ENCODE measurements around the gene OMG. TPM values are rescaled to one million over a fixed set of nuclear protein-coding genes. Genes with fewer than 3 reads are reported as not detected.
"Not testable (repeated sequence)": the region's sequence is repeated elsewhere in the genome, so short reads cannot be mapped to it uniquely, and the experiment has no call there.

The OMG gene
- total and polyA plus RNA-seq, 7 experiments from 2014 or later = 0.41 to 1.0 (median 0.81) TPM; not detected in 2

GRCh38 chr17:31269578-31269983 is 27.5 kb downstream of the OMG start:
- ATAC-seq = no peak
- CTCF ChIA-PET = interaction anchor here (1.9 kb wide), 1 partner anchor 103 kb away, joined by 7 read pairs; no protein-coding TSS in a partner anchor
- no peaks in the 10 kb centered on the region for H3K9me3 ChIP-seq (ENCODE audit: control insufficient read depth in 2 of 3, low read length in 3 of 3)
- H3K27ac Mint-ChIP-seq = no peak overlapping the region
- intact Hi-C loops (cut with micrococcal nuclease) = loop anchor here in 1 of 2 donors (5.0 kb wide), 1 partner anchor 38 kb away; no protein-coding TSS in a partner anchor
- H3K36me3 Mint-ChIP-seq = peaks cover 0 to 39% (median 17%) of the 10 kb centered on the region in 5 donors
- DNase-seq = no peak
- H3K36me3 ChIP-seq (ENCODE audit: control insufficient read depth in 2 of 3, insufficient read depth in 3 of 3, low read length in 3 of 3) = no peaks in the 10 kb centered on the region
- no peaks in the 10 kb centered on the region for H3K4me1 ChIP-seq (ENCODE audit: control insufficient read depth in 2 of 2, insufficient read depth in 2 of 2, low read length in 2 of 2)
- H3K27me3 Mint-ChIP-seq = no peaks in the 10 kb centered on the region
- POLR2A ChIA-PET = interaction anchor here (0.7 kb wide), 1 partner anchor 41 kb away, joined by 4 read pairs; no protein-coding TSS in a partner anchor
- H3K27me3 ChIP-seq (ENCODE audit: control insufficient read depth in 2 of 2, insufficient read depth in 2 of 2, low read length in 2 of 2) = no peaks in the 10 kb centered on the region
- H3K27ac ChIP-seq (ENCODE audit: low read depth, low read length) = no peak overlapping the region
- H3K4me1 Mint-ChIP-seq = peaks cover 0 to 9% (median 5%) of the 10 kb centered on the region in 7 donors
- H3K9me3 Mint-ChIP-seq = no peaks in the 10 kb centered on the region
- no peak overlapping the region for H3K4me3 ChIP-seq (ENCODE audit: low read length)
- no peak overlapping the region for H3K4me3 Mint-ChIP-seq

DNA sequence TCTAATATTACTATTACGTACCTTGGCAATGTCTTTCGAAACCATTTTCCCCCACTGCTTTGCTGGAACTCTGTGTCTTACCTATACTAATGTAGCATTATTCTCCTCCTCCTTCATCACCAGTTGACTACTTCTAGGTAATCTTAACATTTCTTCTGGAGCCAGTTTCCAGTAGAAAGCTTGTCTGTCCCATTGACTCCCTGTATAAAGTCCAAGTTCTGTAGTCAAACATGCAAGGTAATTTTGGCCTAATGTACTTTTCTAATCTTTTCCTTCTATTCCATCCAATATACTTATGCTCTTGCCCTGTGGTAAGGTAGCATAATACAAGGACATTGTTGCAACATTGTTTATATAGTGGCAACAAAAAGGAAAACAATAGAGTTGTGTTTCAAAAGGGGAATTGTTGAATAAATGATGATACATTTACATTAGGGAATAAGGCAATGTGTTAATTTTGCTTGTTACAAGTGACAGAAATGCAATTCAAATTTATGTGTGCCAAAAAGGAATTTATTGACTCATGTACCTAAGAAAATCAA is 27.9 kb downstream of the OMG start:
- Mint-ChIP-seq H3K4me3 (no peak overlapping the region), H3K4me1 (peaks cover 0 to 9% (median 5%) of the 10 kb centered on the region in 7 donors), H3K36me3 (peaks cover 0 to 34% (median 17%) of the 10 kb centered on the region in 5 donors), H3K27ac (no peak overlapping the region), H3K9me3 (no peaks in the 10 kb centered on the region), H3K27me3 (no peaks in the 10 kb centered on the region)
- Histone ChIP-seq H3K27ac (ENCODE audit: low read depth, low read length) (no peak overlapping the region), H3K9me3 (ENCODE audit: control insufficient read depth in 2 of 3, low read length in 3 of 3) (no peaks in the 10 kb centered on the region), H3K4me1 (ENCODE audit: control insufficient read depth in 2 of 2, insufficient read depth in 2 of 2, low read length in 2 of 2) (no peaks in the 10 kb centered on the region), H3K4me3 (ENCODE audit: low read length) (no peak overlapping the region), H3K27me3 (ENCODE audit: control insufficient read depth in 2 of 2, insufficient read depth in 2 of 2, low read length in 2 of 2) (no peaks in the 10 kb centered on the region), H3K36me3 (ENCODE audit: control insufficient read depth in 2 of 3, insufficient read depth in 3 of 3, low read length in 3 of 3) (no peaks in the 10 kb centered on the region)
- DNase-seq (no peak), ATAC-seq (no peak)
- ChIA-PET POLR2A (interaction anchor here (0.7 kb wide), 2 partner anchors 41 to 98 kb away, joined by 3 to 4 read pairs; no protein-coding TSS in a partner anchor), CTCF (interaction anchor here (1.2 to 1.9 kb wide), 2 partner anchors 37 to 104 kb away, joined by 3 to 7 read pairs; no protein-coding TSS in a partner anchor)
- intact Hi-C loops (cut with micrococcal nuclease) = loop anchor here in 1 of 2 donors (5.0 kb wide), 1 partner anchor 38 kb away; no protein-coding TSS in a partner anchor

GRCh38 chr17:31266042-31266441 is 31.0 kb downstream of the OMG start:
- peaks cover 0 to 9% (median 5%) of the 10 kb centered on the region in 7 donors for H3K4me1 Mint-ChIP-seq
- ChIA-PET CTCF (interaction anchor here (0.8 to 2.1 kb wide), 4 partner anchors 11 to 106 kb away, joined by 3 to 16 read pairs (median 6); no protein-coding TSS in a partner anchor), POLR2A (interaction anchor here (0.7 to 1.8 kb wide), 2 partner anchors 44 to 106 kb away, joined by 6 to 7 read pairs; no protein-coding TSS in a partner anchor)
- H3K9me3 ChIP-seq (ENCODE audit: control insufficient read depth in 2 of 3, low read length in 3 of 3) = no peaks in the 10 kb centered on the region
- no peaks in the 10 kb centered on the region for H3K36me3 ChIP-seq (ENCODE audit: control insufficient read depth in 2 of 3, insufficient read depth in 3 of 3, low read length in 3 of 3)
- no peaks in the 10 kb centered on the region for H3K27me3 ChIP-seq (ENCODE audit: control insufficient read depth in 2 of 2, insufficient read depth in 2 of 2, low read length in 2 of 2)
- no peaks in the 10 kb centered on the region for H3K4me1 ChIP-seq (ENCODE audit: control insufficient read depth in 2 of 2, insufficient read depth in 2 of 2, low read length in 2 of 2)
- no peak overlapping the region for H3K4me3 ChIP-seq (ENCODE audit: low read length)
- ATAC-seq = no peak
- no peak overlapping the region for H3K4me3 Mint-ChIP-seq
- intact Hi-C loops (cut with micrococcal nuclease) = loop anchor here (1.0 to 5.0 kb wide), 4 partner anchors 41 to 107 kb away; partner anchors contain the start of gene EVI2A (in 1 of the 2)
- no peak overlapping the region for H3K27ac Mint-ChIP-seq
- H3K27me3 Mint-ChIP-seq = no peaks in the 10 kb centered on the region
- peaks cover 0 to 34% (median 13%) of the 10 kb centered on the region in 5 donors for H3K36me3 Mint-ChIP-seq
- no peak overlapping the region for H3K27ac ChIP-seq (ENCODE audit: low read depth, low read length)
- peak in 7 of 9 donors; percentile 10 to 36 (median 23) for DNase-seq
- H3K9me3 Mint-ChIP-seq = no peaks in the 10 kb centered on the region

GRCh38 chr17:31262923-31263322 is 34.1 kb downstream of the OMG start:
- H3K9me3 ChIP-seq (ENCODE audit: control insufficient read depth in 2 of 3, low read length in 3 of 3); POLR2A ChIA-PET; ATAC-seq; H3K27ac Mint-ChIP-seq; H3K27ac ChIP-seq (ENCODE audit: low read depth, low read length); H3K4me3 ChIP-seq (ENCODE audit: low read length); H3K27me3 Mint-ChIP-seq; H3K27me3 ChIP-seq (ENCODE audit: control insufficient read depth in 2 of 2, insufficient read depth in 2 of 2, low read length in 2 of 2); H3K36me3 ChIP-seq (ENCODE audit: control insufficient read depth in 2 of 3, insufficient read depth in 3 of 3, low read length in 3 of 3); H3K4me1 Mint-ChIP-seq; intact Hi-C loops (cut with micrococcal nuclease); H3K9me3 Mint-ChIP-seq; H3K4me1 ChIP-seq (ENCODE audit: control insufficient read depth in 2 of 2, insufficient read depth in 2 of 2, low read length in 2 of 2); H3K4me3 Mint-ChIP-seq; DNase-seq: not testable (repeated sequence)
- CTCF ChIA-PET = interaction anchor here (1.5 kb wide), 1 partner anchor 104 kb away, joined by 4 read pairs; no protein-coding TSS in a partner anchor
- peaks cover 0 to 30% (median 8%) of the 10 kb centered on the region in 5 donors for H3K36me3 Mint-ChIP-seq

DNA sequence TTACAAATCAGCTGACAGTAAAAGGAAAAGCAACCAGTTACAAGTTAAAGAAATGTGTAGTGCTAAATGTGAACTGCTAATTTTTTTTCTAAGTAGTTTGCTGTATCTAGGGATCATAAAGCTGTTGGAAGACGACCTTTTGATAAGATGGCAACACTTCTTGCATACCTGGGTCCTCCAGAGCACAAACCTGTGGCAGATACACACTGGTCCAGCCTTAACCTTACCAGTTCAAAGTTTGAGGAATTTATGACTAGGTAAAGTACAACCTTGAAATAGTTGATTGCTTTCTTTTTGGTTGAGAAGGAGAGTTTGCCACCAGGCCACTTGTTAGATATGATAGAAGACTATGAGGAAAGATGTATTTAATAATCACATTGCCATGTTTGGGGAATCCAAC is 35.4 kb downstream of the OMG start:
- Histone ChIP-seq H3K4me3 (ENCODE audit: low read length) (no peak overlapping the region), H3K36me3 (ENCODE audit: control insufficient read depth in 2 of 3, insufficient read depth in 3 of 3, low read length in 3 of 3) (no peaks in the 10 kb centered on the region)
- ATAC-seq = no peak

GRCh38 chr17:31260151-31260550 is 36.9 kb downstream of the OMG start:
- no peaks in the 10 kb centered on the region for H3K9me3 ChIP-seq (ENCODE audit: control insufficient read depth in 2 of 3, low read length in 3 of 3)
- DNase-seq (no peak), ATAC-seq (no peak)
- Mint-ChIP-seq H3K27ac (no peak overlapping the region), H3K36me3 (peaks cover 0 to 17% (median 0%) of the 10 kb centered on the region in 5 donors), H3K27me3 (no peaks in the 10 kb centered on the region), H3K4me1 (no peaks in the 10 kb centered on the region), H3K4me3 (no peak overlapping the region), H3K9me3 (no peaks in the 10 kb centered on the region)
- ChIA-PET POLR2A (no interaction called here), CTCF (interaction anchor here (0.6 to 1.0 kb wide), 2 partner anchors 111 to 1905 kb away, joined by 4 read pairs; no protein-coding TSS in a partner anchor)
- no peak overlapping the region for H3K27ac ChIP-seq (ENCODE audit: low read depth, low read length)
- no peaks in the 10 kb centered on the region for H3K27me3 ChIP-seq (ENCODE audit: control insufficient read depth in 2 of 2, insufficient read depth in 2 of 2, low read length in 2 of 2)
- no peaks in the 10 kb centered on the region for H3K4me1 ChIP-seq (ENCODE audit: control insufficient read depth in 2 of 2, insufficient read depth in 2 of 2, low read length in 2 of 2)
- H3K36me3 ChIP-seq (ENCODE audit: control insufficient read depth in 2 of 3, insufficient read depth in 3 of 3, low read length in 3 of 3) = no peaks in the 10 kb centered on the region
- H3K4me3 ChIP-seq (ENCODE audit: low read length) = no peak overlapping the region
- intact Hi-C loops (cut with micrococcal nuclease) = no loop called here

More for the DNA sequence above, 35.4 kb downstream of the OMG start:
- Mint-ChIP-seq H3K36me3 (peaks cover 0 to 22% (median 4%) of the 10 kb centered on the region in 5 donors), H3K27ac (peak overlapping the region in 1 of 9 donors; percentile 7), H3K27me3 (no peaks in the 10 kb centered on the region), H3K9me3 (no peaks in the 10 kb centered on the region), H3K4me1 (peaks cover 0 to 6% (median 5%) of the 10 kb centered on the region in 7 donors), H3K4me3 (no peak overlapping the region)
- Histone ChIP-seq H3K4me1 (ENCODE audit: control insufficient read depth in 2 of 2, insufficient read depth in 2 of 2, low read length in 2 of 2) (no peaks in the 10 kb centered on the region), H3K27me3 (ENCODE audit: control insufficient read depth in 2 of 2, insufficient read depth in 2 of 2, low read length in 2 of 2) (no peaks in the 10 kb centered on the region), H3K9me3 (ENCODE audit: control insufficient read depth in 2 of 3, low read length in 3 of 3) (no peaks in the 10 kb centered on the region), H3K27ac (ENCODE audit: low read depth, low read length) (no peak overlapping the region)
- POLR2A ChIA-PET = no interaction called here
- CTCF ChIA-PET = no interaction called here
- DNase-seq = no peak
- intact Hi-C loops (cut with micrococcal nuclease) = no loop called here
